GM06990 (cell line): ENCODE results near the gene MT1G.
"Not testable (repeated sequence)": the region's sequence is repeated elsewhere in the genome, so short reads cannot be mapped to it uniquely, and the experiment has no call there.

ENCODE experiments used
- DNase-seq: peaks from one replicate; pipeline ENCODE4 v3.0.0-alpha.2; 2011; ENCODE audit not compliant: insufficient read length; ENCODE audit errors: extremely low read depth
- H3K27me3 ChIP-seq: replicated peaks from 2 replicates; pipeline ENCODE4 v1.6.0; 2011; ENCODE audit warnings: low read length; ENCODE audit not compliant: control insufficient read depth, insufficient read depth
- H3K36me3 ChIP-seq: 2 replicates; pipeline ENCODE4 v1.5.1; 2011; ENCODE audit warnings: low read length; ENCODE audit not compliant: control insufficient read depth, insufficient read depth
- H3K4me3 ChIP-seq: replicated peaks from 2 replicates; pipeline ENCODE4 v1.5.1; 2011; ENCODE audit warnings: low read depth, mild to moderate bottlenecking, control low read depth, low read length
- TF ChIP-seq, protein P1 (sequence below): IDR thresholded peaks from 2 replicates; pipeline ENCODE4 v1.5.1; 2011; ENCODE audit warnings: low read length, control low read depth, mild to moderate bottlenecking, inconsistent platforms; ENCODE audit not compliant: insufficient read depth, poor library complexity, severe bottlenecking

The MT1G gene

DNA sequence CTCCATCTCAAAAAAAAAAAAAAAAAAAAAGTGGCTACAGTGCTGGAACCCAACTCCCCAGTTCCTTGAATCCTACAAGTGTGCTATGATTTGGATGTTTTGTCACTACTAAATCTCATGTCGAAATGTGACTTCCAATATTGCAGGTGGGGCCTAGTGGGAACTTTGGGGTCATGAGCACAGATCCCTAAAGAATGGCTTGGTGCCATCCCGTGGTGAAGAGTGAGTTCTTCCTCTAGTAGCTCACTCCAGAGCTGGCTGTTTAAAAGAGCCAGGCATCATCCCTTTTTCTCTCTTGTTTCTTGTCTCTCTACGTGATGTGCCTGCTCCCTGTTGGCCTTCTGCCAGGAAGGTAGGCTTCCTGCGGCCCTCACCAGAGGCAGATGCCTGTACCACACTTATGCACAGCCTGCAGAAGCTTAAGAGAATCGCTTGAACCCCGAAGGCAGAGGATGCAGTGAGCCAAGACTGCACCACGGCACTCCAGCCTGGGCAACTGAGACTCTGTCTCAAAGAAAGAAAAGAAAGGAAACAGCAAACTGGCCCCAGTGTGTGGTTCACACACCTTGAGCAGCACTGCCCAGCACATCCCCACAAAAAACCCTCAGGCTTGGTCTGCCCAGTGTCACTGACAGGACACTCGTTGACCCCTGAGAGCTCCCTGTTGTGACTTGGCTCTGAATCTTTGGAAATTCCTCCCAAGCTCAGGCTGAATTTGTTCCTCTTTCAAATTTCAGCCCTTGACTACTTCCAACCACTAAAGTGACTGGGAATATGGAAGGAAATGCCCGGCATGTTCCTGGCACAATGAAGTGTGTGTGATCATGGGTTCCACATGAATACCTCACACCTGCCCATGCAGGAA is 39.1 kb downstream of the MT1G start:
- Histone ChIP-seq H3K27me3 (peaks cover 2% of the 10 kb centered on the region; the same call in 1 of the 2 replicates), H3K36me3 (no peaks in the 10 kb centered on the region), H3K4me3 (no peak overlapping the region)
- TF ChIP-seq, protein P1, sequence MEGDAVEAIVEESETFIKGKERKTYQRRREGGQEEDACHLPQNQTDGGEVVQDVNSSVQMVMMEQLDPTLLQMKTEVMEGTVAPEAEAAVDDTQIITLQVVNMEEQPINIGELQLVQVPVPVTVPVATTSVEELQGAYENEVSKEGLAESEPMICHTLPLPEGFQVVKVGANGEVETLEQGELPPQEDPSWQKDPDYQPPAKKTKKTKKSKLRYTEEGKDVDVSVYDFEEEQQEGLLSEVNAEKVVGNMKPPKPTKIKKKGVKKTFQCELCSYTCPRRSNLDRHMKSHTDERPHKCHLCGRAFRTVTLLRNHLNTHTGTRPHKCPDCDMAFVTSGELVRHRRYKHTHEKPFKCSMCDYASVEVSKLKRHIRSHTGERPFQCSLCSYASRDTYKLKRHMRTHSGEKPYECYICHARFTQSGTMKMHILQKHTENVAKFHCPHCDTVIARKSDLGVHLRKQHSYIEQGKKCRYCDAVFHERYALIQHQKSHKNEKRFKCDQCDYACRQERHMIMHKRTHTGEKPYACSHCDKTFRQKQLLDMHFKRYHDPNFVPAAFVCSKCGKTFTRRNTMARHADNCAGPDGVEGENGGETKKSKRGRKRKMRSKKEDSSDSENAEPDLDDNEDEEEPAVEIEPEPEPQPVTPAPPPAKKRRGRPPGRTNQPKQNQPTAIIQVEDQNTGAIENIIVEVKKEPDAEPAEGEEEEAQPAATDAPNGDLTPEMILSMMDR: no peak
- DNase-seq: no peak

DNA sequence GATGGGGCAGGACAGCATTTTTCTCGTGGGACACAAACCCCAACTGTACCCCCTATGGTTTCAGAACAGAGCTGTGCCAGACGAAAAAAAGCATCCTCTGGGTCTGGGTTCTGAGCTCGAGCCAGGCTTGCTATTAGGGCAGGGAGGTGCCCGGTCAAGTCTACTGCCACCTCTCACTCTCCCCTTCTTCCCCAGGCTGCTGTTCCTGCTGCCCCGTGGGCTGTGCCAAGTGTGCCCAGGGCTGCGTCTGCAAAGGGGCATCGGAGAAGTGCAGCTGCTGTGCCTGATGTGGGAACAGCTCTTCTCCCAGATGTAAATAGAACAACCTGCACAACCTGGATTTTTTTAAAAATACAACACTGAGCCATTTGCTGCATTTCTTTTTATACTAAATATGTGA is 41.2 kb downstream of the MT1G start:
- DNase-seq: no peak
- Histone ChIP-seq H3K4me3 (no peak overlapping the region), H3K36me3 (no peaks in the 10 kb centered on the region), H3K27me3 (no peaks in the 10 kb centered on the region; the same call in 1 of the 2 replicates)
- TF ChIP-seq, protein P1: no peak

DNA sequence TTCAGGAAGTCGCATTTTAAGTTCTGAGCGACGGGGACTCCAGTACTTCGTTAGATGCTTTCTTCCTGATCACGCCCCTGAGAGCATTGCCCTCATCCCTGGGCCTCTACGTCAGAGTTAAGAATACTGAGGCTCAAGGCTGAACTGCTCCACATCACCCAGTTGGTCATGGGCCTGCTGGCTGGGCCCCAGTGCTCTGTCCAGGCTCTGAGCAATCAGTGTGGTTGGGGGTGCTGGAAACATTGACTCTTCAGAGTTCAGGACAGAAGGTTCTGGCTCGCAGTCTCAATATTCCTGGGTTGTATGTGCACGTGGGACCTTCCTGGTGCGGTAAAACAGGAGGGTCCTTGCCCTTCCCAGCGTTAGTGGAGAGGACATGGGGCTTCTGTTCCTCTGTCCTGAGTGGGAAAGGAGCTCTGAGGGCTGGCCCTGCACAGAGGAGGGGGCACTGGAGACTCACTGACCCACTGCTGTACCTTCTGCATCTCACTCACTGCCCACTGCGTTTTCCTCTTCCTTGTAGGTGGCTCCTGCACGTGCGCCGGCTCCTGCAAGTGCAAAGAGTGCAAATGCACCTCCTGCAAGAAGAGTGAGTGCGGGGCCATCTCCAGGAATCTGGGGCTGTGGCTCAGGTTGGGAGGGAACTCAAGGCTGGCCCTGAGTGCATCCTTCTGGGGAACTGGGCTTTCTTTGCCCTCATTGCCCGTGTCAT is 41.8 kb downstream of the MT1G start:
- Histone ChIP-seq H3K27me3 (no peaks in the 10 kb centered on the region; the same call in 1 of the 2 replicates), H3K4me3 (peak overlapping the region; percentile 59), H3K36me3 (no peaks in the 10 kb centered on the region)
- TF ChIP-seq, protein P1: no peak
- no peak for DNase-seq

DNA sequence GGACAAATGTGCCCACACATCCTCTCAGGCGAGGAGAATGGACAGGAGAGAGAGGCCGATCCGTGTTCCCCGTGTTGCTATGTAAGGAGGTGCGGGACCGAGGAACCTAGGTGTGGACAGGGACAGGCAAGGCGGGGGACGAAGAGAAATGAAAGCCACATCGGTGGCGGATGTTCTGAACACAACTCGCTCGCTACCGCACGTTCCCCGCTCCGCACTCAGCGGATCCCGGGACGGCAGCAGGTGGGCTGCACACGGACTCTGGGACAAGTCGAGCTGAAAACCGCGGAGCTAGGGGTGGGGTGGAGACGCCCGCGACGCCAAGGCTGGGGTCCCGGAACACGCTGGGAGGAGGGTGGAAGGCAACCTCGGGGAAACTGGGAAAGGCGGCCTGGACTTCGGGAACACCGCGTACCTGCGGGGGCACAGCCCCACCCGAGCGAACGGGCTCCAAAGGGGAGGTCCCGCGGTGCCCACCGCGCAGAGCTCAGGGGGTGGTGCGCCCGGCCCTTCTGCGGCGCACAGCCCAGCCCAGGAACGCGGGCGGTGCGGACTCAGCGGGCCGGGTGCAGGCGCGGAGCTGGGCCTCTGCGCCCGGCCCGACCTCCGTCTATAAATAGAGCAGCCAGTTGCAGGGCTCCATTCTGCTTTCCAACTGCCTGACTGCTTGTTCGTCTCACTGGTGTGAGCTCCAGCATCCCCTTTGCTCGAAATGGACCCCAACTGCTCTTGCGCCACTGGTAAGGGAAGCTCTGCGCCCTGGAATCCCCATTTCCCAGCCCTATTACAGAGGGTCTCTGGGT is 42.5 kb downstream of the MT1G start, which contains the start of gene MT1E:
MT1E (plus strand) TSS at position 642 of the 803 bp plus-strand sequence; CDS start at position 713, 71 bp downstream.
- H3K27me3 ChIP-seq: no peaks in the 10 kb centered on the region; the same call in 1 of the 2 replicates
- peak within 1 kb of the TSS; percentile 59 for H3K4me3 ChIP-seq
- no peaks in the 10 kb centered on the region for H3K36me3 ChIP-seq
- DNase-seq: no peak
- TF ChIP-seq, protein P1: no peak

DNA sequence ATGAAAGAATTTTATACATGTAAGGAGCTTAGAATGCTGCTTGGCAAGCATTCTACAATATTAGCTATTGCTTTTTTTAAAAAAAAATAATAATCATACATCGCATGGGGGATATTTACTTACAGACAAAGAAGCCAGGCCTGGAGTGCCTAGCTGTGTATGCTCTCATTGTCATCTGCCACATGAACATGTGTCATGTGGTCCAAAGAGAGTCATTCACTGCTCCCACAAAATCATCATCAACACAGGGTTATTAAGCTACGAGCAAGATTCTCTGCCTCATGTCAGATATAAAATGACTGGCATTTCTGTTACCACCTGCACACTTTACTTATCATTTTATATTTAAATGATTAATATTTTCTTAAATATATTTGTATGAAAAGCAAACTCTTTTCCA is 44.2 kb downstream of the MT1G start:
- Histone ChIP-seq H3K27me3 (no peaks in the 10 kb centered on the region; the same call in 1 of the 2 replicates), H3K36me3 (no peaks in the 10 kb centered on the region), H3K4me3 (no peak overlapping the region)
- no peak for DNase-seq
- TF ChIP-seq, protein P1: no peak

DNA sequence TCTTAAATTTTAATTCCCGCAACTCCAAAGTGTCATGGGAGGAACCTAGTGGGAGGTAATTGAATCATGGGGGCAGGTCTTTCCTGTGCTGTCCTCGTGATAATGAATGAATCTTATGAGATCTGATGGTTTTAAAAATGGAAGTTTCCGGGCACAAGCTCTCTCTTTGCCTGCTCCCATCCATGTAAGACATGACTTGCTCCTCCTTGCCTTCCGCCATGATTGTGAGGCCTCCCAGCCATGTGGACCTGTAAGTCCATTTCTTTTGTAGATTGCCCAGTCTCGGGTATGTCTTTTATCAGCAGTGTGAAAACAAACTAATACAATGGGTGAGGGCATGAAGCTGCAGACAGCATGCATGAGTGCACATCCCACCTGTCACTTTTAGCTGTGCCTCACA is 44.7 kb downstream of the MT1G start:
- DNase-seq, H3K4me3 ChIP-seq, H3K36me3 ChIP-seq, H3K27me3 ChIP-seq: not testable (repeated sequence)

DNA sequence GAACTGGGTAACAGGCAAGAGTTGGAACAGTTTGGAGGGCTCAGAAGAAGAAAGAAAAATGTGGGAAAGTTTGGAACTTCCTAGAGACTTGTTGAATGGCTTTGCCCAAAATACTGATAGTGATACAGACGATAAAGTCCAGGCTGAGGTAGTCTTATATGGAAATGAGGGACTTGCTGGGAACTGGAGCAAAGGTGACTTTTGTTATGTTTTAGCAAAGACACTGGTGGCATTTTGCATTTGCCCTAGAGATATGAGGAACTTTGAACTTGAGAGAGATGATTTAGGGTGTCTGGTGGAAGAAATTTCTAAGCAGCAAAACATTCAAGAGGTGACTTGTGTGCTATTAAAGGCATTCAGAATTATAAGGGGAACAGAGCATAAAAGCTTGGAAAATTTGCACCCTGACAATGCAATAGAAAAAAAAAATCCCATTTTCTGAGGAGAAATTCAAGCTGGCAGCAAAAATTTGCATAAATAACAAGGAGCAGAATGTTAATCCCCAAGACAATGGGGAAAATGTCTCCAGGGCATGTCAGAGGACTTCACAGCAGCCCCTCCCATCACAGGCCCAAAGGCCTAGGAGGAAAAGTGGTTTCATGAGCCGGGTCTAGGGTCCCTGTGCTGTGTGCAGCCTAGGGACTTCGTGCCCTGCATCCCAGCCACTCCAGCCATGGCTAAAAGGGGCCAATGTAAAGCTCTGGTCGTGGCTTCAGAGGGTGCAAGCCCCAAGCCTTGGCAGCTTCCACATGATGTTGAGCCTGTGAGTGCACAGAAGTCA is 46.0 kb downstream of the MT1G start:
- not testable (repeated sequence) for H3K27me3 ChIP-seq, DNase-seq, H3K4me3 ChIP-seq, H3K36me3 ChIP-seq
